Measurements from ENCODE around the gene LINS1.
"Not testable (repeated sequence)": the region's sequence is repeated elsewhere in the genome, so short reads cannot be mapped to it uniquely, and the experiment has no call there.

LINS1 gene

GRCh38 chr15:100598655-100599054 is 3.3 kb downstream of the LINS1 start:
- DNase-seq = no peak

DNA sequence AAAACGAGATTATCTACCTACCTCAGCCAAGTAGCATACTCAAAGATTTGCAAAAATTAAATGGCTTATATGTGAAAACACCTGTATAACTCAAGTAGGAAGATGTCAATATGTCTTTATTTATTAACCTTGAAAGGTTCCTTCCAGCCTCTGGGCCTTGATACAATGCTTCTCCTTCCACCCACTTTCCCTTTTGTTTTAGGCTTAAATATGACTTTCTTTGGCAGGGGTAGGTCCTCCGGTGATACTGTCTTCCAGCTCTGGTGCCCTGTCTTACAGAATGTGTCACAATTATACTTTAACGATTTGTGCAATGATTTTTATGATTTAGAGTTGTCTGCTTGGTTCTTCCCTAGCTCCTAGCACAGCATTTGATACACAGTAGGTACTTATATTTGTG is 4.1 kb downstream of the LINS1 start:
- DNase-seq = peak; percentile 36

DNA sequence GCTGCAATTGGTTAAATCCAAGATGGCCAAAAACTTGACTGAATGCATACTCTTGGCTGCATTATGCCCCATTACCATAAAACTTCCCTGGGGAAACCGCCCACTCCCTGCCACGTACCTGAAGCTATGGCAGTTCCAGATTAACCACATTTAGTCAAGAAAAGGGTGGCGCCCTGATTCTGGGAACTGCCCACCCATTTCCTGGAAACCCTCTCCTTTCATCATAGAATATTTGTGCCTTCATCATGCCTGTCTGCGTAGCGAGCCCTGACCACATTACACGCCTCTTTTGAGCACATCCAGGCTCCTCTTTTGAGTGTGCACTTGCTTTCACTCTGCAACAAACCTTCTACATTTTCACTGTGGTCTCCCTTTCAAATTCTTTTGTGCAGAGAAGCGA is 5.2 kb downstream of the LINS1 start:
- peak; percentile 97 for DNase-seq

DNA sequence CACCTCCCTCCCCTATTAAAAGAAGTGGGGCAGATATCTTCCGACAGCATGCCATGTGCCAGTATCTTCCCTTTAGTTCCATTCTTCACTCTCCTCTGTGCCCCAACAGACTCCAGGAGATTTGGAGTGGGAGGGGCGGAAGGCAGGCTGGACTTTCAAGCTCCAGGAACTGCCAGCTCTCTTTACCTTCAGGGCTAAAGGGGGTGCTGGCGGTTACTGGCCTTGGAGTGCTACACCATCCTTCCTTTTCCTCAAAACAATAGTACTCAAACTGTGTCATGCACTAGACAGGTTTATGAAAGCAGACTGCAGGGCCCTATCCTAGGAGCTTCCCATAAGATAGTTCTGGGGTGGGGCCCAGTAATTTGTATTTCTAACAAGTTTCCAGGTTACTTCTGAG is 6.0 kb downstream of the LINS1 start:
- DNase-seq = peak; percentile 19

DNA sequence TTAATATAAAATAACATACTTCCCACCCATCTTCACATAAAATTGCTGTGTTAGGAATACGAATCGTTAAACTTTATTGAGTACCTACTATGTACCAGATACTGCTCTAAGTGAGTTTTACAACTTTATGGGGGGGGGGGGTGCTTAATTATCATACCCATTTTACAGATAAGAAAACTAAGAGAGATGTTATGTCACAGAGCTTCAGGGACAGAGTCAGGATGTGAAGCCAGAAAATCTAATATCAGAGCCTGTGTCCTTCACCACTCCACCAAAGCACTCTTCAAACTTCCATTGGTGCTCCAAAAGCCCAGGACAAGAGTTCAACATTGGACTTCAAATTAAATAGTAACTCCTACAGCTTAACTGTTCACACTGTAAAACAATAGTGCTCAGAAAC is 8.6 kb downstream of the LINS1 start:
- no peak for DNase-seq

- peak; percentile 36 for DNase-seq
These were observed 9.1 kb downstream of the LINS1 start for GRCh38 chr15:100592898-100593297.

GRCh38 chr15:100591835-100592234 is 10.1 kb downstream of the LINS1 start:
- DNase-seq = no peak

- not testable (repeated sequence) for DNase-seq
These were observed 10.8 kb downstream of the LINS1 start for GRCh38 chr15:100591163-100591562.

- DNase-seq = no peak
These were observed 13.2 kb downstream of the LINS1 start for GRCh38 chr15:100588638-100589242.

DNA sequence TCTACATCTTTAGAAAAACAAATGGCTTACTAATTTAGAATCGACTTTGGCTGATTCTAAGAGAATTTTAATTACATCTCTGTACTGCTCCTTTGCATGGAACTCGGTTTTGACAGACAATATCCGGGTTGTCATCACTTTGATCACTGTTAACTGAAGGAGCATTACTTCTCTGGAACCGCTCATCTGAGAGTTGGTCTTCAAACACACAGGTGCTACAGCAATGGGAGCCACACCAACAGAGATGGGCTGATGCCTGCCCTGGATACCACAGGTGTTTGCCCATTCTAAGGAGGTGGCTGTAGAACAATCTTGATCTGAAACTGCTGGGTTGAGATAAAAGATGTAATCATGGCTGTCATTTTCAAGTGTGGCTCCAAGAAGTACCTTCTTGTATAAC is 21.6 kb downstream of the LINS1 start:
- DNase-seq = peak; percentile 38

DNA sequence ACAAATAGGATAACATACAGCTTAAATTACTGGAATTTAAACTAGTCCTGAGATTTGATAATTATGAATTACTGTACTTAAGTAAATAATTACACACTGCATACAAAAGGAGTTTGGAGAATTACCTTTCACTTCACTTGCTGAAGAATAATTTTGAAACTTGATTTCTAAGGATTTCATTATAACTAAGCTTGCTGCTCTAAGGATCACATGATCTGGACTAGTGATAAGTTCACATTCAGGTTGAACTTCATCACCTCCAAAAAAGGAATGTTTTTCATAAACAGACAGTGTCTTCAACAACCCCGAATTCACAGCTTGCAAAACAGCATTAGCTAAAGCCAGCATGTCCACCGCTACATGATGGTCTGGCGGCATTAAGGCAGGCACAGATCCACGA is 28.5 kb downstream of the LINS1 start:
- DNase-seq = no peak

DNA sequence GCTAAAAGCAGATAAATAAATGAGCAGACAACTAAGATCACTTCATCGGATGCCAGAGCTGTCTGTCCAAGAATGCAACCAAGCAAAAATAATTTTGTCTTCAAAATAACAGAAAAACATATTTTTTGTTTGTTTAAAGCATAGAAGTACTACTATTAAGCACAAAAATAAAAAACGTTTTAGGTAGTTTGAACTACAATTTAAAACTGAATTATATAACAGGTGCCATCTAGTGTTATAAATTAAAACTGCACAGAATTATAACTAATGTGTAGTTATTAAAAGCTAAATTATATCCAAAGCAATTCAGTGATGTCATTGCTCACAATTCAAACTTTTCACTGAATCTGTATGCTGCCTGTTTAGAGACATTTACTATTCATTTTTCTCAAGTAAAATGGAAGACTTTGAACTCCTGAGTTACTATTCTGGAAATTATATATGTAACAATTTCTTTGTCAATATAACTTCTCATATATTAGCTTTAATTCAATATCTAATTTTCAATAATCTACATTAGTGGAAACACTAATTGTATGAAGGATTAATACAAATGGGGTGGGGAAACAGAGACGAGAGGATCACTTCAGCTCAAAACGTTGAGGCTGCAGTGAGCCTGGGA is 29.5 kb downstream of the LINS1 start:
- peak; percentile 52 for DNase-seq

- DNase-seq = peak; percentile 38
These were observed 30.3 kb downstream of the LINS1 start for GRCh38 chr15:100571592-100572167.

DNA sequence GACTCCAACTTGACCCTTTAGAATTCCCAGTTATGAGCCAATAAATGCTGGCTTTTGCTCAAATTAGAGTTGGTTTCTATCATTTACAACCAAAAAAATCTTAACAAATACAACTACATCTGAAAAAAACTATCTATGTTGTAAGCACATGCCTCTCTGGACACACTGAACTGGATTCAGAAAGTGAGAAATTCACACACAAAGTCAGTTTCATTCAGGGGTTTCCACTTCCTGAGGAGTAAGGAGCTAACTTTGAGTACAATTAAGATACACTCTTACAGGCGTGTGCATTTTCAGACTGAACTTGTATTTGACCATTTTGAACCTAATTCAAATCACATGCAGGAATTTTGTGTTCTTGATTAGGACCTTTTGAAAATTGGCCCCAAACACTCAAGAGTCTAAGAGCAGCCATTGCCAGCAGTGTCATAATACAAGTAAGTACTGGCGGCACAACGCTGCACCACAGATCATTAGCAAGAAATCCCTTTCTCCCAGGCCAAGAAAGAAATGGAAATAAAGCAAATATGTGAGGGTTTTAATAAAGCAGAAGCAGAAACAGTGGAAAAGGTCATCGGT is 31.2 kb downstream of the LINS1 start:
- DNase-seq = no peak

DNA sequence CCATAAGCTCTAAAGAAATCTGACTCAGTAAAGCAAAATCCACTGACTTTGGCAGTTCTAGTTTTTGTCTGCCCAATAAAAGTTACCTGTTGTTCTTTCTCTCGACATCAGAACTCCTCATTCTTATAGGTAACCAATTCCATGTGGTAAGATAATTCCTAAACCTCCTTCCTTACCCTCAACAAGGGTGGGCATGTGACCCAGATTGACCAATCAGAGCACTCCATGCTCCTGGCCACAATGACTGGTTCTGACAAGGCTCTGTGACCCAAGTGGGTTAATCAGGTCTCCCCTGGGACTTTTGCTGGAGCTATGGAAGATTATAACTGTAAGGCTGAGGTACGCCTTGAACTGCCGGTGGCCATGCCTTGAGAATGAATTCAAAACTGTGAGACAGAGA is 31.7 kb downstream of the LINS1 start:
- no peak for DNase-seq

DNA sequence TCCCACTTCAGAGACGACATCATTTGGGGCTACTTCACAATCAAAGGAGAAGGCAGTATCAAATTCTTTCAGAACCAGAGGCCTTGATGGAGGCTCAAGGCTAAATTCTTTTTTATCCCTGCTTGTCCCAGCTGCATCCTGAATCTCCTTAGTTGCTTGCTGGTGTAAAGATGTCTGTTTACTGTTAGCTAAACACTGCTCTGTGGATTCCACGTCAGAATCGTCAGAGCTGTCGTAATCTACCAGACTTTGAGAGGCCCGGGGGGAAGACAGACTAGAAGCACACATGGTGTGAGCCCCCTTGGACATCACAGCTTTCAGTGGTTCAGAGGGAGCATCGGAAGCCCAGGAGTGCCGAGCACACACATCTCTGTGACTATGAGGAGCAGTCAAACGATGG is 32.6 kb downstream of the LINS1 start:
- DNase-seq = no peak

GRCh38 chr15:100566850-100567628 is 34.9 kb downstream of the LINS1 start:
- DNase-seq = no peak

DNA sequence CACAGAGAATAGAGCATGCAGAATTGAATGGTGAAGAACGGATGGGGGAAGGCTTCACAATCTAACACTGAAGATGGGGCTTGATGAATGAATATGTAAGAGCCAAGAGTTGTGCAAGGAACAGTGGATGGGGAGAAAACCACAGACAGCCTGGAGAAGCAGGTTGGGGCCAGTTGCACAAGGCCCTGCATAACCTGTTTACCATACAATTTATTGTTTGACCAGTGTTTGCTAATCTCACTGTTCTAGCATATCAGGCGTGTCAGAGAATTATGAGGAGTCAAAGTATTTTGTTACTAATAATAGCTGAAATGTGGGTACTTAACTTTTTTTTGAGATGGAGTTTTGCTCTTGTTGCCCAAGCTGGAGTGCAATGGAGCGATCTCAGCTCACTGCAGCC is 36.4 kb downstream of the LINS1 start:
- DNase-seq = no peak

GRCh38 chr15:100560323-100560722 is 41.7 kb downstream of the LINS1 start:
- no peak for DNase-seq

DNA sequence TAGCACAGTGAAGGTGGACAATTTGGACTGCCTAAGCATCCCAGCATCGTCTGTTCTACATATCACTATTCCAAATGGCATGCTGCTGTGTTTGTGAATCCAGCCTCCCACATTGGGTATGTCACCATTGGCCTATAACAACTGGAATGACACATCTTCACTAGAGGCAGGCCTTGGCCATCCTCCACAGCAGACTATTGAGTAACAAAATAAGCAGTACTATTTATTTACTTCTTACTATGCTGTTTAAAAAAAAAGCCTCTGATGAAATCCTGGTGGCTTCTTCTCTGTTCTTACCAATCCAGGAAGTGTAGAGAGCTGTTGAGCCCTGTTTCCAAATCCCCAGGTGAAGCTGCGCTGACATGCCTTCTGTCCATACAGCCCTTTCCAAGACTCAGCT is 42.7 kb downstream of the LINS1 start:
- DNase-seq = no peak

DNA sequence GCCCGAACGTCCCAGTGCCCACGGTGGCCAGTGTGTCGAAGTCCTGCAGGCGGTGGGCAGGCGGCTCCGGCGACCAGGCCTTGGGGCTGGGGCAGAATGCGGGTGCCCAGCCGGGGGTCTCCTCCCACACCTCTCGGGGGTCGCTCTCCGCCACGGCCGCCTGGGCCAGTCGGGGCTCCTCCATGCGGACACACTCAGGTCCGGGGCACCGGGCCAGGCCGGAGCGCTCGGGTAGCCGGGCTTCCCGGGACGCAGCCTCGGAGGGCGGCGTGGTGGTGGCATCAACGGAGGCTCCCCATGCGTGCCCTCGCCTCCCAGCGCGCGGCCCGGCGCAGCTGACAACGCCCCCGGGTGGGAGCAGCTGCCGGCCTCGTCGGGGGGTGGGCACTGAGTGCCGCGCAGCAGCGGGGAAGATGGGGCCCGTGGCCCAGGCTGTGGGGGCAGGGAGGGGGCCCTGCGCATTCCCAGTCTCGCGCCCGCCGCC is 43.2 kb downstream of the LINS1 start:
- no peak for DNase-seq

GRCh38 chr15:100553468-100553867 is 48.5 kb downstream of the LINS1 start:
- no peak for DNase-seq

DNA sequence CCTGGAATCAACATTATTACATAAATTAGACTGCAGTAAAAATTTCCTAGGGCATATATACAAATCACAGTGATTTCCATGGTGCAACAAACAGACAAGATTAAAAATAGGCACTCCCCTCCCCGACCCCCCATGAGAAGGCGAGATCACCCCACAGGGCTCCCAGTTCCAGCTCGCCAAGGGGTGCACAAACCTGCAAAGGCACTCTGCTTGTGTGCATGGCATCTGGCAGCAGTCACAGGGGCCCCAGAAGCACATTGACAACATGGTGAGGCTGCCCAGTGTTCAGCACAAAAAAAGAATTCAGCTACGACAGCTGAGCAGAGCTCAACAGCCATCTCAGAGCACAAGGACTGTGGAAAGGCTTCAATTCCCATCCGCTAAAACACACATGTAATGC is 54.0 kb downstream of the LINS1 start:
- no peak for DNase-seq
